PC-9 (cell line): Measurements from ENCODE around the gene CIITA. TPM values are rescaled to one million over a fixed set of nuclear protein-coding genes. Genes with fewer than 3 reads are reported as not detected.
"Not testable (repeated sequence)": the region's sequence is repeated elsewhere in the genome, so short reads cannot be mapped to it uniquely, and the experiment has no call there.

Experiments
- BruUV-seq: library from RNA; stranded (reverse); fragments of 400-500 nt; replicated peaks from 2 replicates; lab custom pipeline; 2021; lab: Mats Ljungman, UMichigan
- CTCF ChIA-PET: fragments of 300-600 bp; sonication (Branson Sonifier 250); formaldehyde crosslinking; loops from one replicate; lab custom pipeline; 2022; ENCODE audit warnings: antibody characterized with exemption; lab: Charles Lee
- POLR2A ChIA-PET: fragments of 300-600 bp; sonication (Branson Sonifier 250); formaldehyde crosslinking; loops from one replicate; lab custom pipeline; 2022; ENCODE audit warnings: antibody characterized with exemption; ENCODE audit not compliant: unreplicated experiment; lab: Charles Lee
- DNase-seq, 2 experiments: peaks; one replicate each; pipeline versions ENCODE4 v3.0.0 to v3.0.0-alpha.2; 2015 to 2022; ENCODE audit warnings: mixed read lengths in 1 of 2
- H2AFZ ChIP-seq: fragments of 200-600 bp; sonication (generic); 2 replicates; pipeline ENCODE4 v1.8.1; 2017; ENCODE audit warnings: antibody characterized with exemption
- H3F3A ChIP-seq: fragments of 200-600 bp; sonication (generic); 2 replicates; pipeline ENCODE4 v1.8.1; 2017; ENCODE audit warnings: antibody characterized with exemption, mild to moderate bottlenecking, low read depth; ENCODE audit not compliant: insufficient read depth
- H3K27ac ChIP-seq: fragments of 200-600 bp; sonication (generic); 2 replicates; pipeline ENCODE4 v1.6.1; 2016; ENCODE audit warnings: mixed run types
- H3K27me3 ChIP-seq: fragments of 200-600 bp; sonication (generic); 2 replicates; pipeline ENCODE4 v1.6.1; 2016; ENCODE audit warnings: low read depth, mixed run types; ENCODE audit not compliant: insufficient read depth
- H3K36me3 ChIP-seq: fragments of 200-600 bp; sonication (generic); 2 replicates; pipeline ENCODE4 v1.6.1; 2016; ENCODE audit warnings: low read depth, mixed run types
- H3K4me1 ChIP-seq: fragments of 200-600 bp; sonication (generic); replicated peaks from 2 replicates; pipeline ENCODE4 v1.6.1; 2016; ENCODE audit warnings: mixed run types; ENCODE audit not compliant: insufficient read depth
- H3K4me2 ChIP-seq: fragments of 200-600 bp; sonication (generic); 2 replicates; pipeline ENCODE4 v1.6.1; 2017; ENCODE audit warnings: mixed run types
- H3K4me3 ChIP-seq: fragments of 200-600 bp; sonication (generic); 2 replicates; pipeline ENCODE4 v1.6.1; 2016; ENCODE audit warnings: mixed run types
- H3K79me2 ChIP-seq: fragments of 200-600 bp; sonication (generic); 2 replicates; pipeline ENCODE4 v1.6.1; 2017; ENCODE audit warnings: low read depth, mixed run types
- H3K9me2 ChIP-seq: fragments of 200-600 bp; sonication (generic); 2 replicates; pipeline ENCODE4 v1.8.1; 2017; ENCODE audit warnings: mild to moderate bottlenecking; ENCODE audit not compliant: insufficient read depth
- H3K9me3 ChIP-seq: fragments of 200-600 bp; sonication (generic); 2 replicates; pipeline ENCODE4 v1.8.1; 2016; ENCODE audit warnings: low read depth; ENCODE audit not compliant: insufficient read depth
- H4K20me1 ChIP-seq: fragments of 200-600 bp; sonication (generic); 2 replicates; pipeline ENCODE4 v1.8.1; 2017; ENCODE audit not compliant: insufficient read depth
- CTCF ChIP-seq: fragments of 200-600 bp; sonication (generic); conservative IDR thresholded peaks from 2 replicates; pipeline ENCODE4 v1.6.1; 2017; ENCODE audit warnings: mixed run types, antibody characterized with exemption, mild to moderate bottlenecking, moderate library complexity
- EZH2 ChIP-seq: fragments of 200-600 bp; sonication (generic); IDR thresholded peaks from 2 replicates; pipeline ENCODE4 v1.8.0; 2017; ENCODE audit warnings: antibody characterized with exemption, low read depth
- intact Hi-C: fragments of 100-400 bp; cut with micrococcal nuclease; formaldehyde crosslinking; loops from one replicate; pipeline ENCODE4 v1.10.0; 2022; ENCODE audit not compliant: unreplicated experiment
- total RNA-seq: library from RNA; stranded (reverse); gene quantifications from 2 replicates; pipeline ENCODE4 v1.2.3, GENCODE V29; 2021

CIITA gene
- total RNA-seq, 1 experiment from 2014 or later: 1.7 TPM

DNA sequence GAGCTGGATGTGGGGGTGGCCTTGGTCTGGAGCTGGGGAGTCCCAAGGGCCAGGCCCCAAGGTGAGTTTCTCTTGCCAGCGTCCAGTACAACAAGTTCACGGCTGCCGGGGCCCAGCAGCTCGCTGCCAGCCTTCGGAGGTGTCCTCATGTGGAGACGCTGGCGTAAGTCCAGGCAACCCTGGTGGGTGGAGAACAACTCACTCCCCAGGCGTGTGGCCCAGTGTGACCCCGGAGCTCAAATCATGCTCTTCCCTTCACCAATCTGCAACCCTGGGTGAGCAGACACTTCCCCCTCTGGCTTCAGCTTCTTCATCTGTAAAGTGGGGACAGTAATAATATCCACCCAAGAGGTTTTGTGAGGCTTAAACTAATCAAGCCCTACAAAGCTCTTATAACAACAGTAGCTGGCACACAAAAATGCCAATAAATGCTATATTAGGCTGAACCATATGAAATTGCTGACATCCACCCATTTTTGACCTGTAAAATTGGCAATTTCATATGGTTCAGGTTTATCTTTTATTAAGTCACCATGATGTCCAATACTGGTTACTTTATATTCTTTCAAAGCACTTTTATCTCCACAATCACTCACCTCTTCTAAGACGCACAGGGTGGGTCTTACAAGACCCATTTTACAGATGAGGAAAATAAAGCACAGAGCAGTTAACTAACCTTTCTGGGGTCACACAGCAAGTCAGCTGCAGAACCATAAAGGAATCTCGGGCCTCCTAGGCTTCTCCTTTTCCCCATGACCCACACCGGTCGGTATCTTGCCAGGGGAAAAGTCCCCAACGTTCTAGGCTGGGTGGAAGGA lies 45.5 kb downstream of the CIITA start:
- H3K27me3 ChIP-seq: no peaks in the 10 kb centered on the region
- intact Hi-C loops: no loop called here
- H4K20me1 ChIP-seq: no peaks in the 10 kb centered on the region
- peaks cover 5% of the 10 kb centered on the region; the same call in 1 of the 2 replicates for H3K36me3 ChIP-seq
- H3K9me2 ChIP-seq: no peaks in the 10 kb centered on the region
- no peak overlapping the region for H3K4me2 ChIP-seq
- TF ChIP-seq EZH2 (no peak), CTCF (no peak)
- H2AFZ ChIP-seq: no peak overlapping the region
- ChIA-PET CTCF (no interaction called here), POLR2A (no interaction called here)
- no peaks in the 10 kb centered on the region for H3K9me3 ChIP-seq
- H3K4me3 ChIP-seq: no peak overlapping the region
- no peaks in the 10 kb centered on the region for H3F3A ChIP-seq
- H3K79me2 ChIP-seq: no peaks in the 10 kb centered on the region
- no peak overlapping the region for H3K27ac ChIP-seq
- H3K4me1 ChIP-seq: no peaks in the 10 kb centered on the region
- no peak for DNase-seq
- BruUV-seq: no TSS peak

DNA sequence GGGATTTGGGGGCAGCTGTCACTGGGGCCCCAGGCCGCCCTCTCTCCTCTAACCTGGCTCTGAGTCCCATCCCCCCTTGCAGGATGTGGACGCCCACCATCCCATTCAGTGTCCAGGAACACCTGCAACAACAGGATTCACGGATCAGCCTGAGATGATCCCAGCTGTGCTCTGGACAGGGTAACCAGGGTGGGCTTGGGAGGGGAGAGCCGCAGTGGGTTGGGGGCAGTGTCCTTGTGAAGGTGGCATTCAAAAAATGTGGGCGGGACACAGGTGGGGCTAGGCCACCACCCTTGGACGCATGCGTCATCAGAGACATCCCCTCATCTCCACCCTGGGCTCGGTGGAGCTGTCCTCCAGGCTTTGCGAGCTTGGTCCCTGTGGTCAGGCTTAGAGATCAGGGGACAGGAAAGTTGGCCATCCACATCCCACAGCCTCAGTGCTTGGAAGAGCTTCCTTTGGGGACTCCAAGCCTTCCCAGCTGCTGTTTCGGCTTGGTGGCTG lies 46.2 kb downstream of the CIITA start:
- TF ChIP-seq EZH2: no peak
- TF ChIP-seq CTCF: no peak
- Histone ChIP-seq H3K27ac (no peak overlapping the region), H3K9me2 (no peaks in the 10 kb centered on the region), H3F3A (no peaks in the 10 kb centered on the region), H3K27me3 (no peaks in the 10 kb centered on the region), H3K4me1 (no peaks in the 10 kb centered on the region), H2AFZ (no peak overlapping the region), H3K4me2 (no peak overlapping the region), H3K79me2 (no peaks in the 10 kb centered on the region), H3K9me3 (no peaks in the 10 kb centered on the region), H4K20me1 (no peaks in the 10 kb centered on the region), H3K36me3 (peaks cover 5% of the 10 kb centered on the region; the same call in 1 of the 2 replicates), H3K4me3 (no peak overlapping the region)
- intact Hi-C loops: no loop called here
- POLR2A ChIA-PET: no interaction called here
- no peak for DNase-seq
- no TSS peak for BruUV-seq
- CTCF ChIA-PET: no interaction called here

- H3K4me2 ChIP-seq: no peak overlapping the region
- TF ChIP-seq CTCF (no peak), EZH2 (no peak)
- H3K79me2 ChIP-seq: no peaks in the 10 kb centered on the region
- ChIA-PET CTCF (no interaction called here), POLR2A (interaction anchor here (0.7 kb wide), 1 partner anchor 21 kb away, joined by 5 read pairs; the partner anchor contains the start of gene CLEC16A)
- no peak for DNase-seq
- no peak overlapping the region for H3K27ac ChIP-seq
- no peaks in the 10 kb centered on the region for H4K20me1 ChIP-seq
- BruUV-seq: no TSS peak
- no peak overlapping the region for H3K4me3 ChIP-seq
- no peaks in the 10 kb centered on the region for H3K9me3 ChIP-seq
- intact Hi-C loops: no loop called here
- H3K27me3 ChIP-seq: no peaks in the 10 kb centered on the region
- no peaks in the 10 kb centered on the region for H3K9me2 ChIP-seq
- no peaks in the 10 kb centered on the region for H3F3A ChIP-seq
- H3K36me3 ChIP-seq: peaks cover 5% of the 10 kb centered on the region; the same call in 1 of the 2 replicates
- H2AFZ ChIP-seq: no peak overlapping the region
- H3K4me1 ChIP-seq: no peaks in the 10 kb centered on the region
Observed at GRCh38 chr16:10923650-10924214, 46.7 kb downstream of the CIITA start.

DNA sequence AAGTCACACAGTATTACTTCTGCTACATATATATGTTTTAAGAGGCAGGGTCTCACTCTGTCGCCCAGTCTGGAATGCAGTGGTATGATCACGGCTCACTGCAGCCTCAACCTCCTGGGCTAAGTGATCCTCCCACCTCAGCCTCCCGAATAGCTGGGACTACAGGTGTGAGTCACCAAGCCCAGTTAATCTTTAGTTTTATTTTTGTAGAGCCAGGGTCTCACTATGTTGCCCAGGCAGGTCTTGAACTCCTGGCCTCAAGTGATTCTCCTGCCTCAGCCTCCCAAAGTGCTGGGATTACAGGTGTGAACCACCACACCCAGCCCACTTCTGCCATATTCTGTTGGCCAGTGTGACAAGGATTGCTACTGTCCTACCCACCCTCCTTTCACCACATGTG lies 48.3 kb downstream of the CIITA start:
- H3K4me3 ChIP-seq, H3K36me3 ChIP-seq, H3F3A ChIP-seq, H3K9me3 ChIP-seq, POLR2A ChIA-PET, H3K9me2 ChIP-seq, CTCF ChIA-PET, H3K4me1 ChIP-seq, H2AFZ ChIP-seq, H3K79me2 ChIP-seq, H3K27ac ChIP-seq, BruUV-seq, DNase-seq, intact Hi-C loops, H4K20me1 ChIP-seq, H3K27me3 ChIP-seq, H3K4me2 ChIP-seq: not testable (repeated sequence)
